NCI-H510A (cell line): Measurements from ENCODE around the gene LCOR.

Experiments used
- DNase-seq: peaks from one replicate; lab custom pipeline; 2025; lab: John Stamatoyannopoulos, UW

Gene LCOR

GRCh38 chr10:96987141-96987841, 155.2 kb downstream of the LCOR start:
- no peak for DNase-seq

- no peak for DNase-seq
These were observed 155.7 kb downstream of the LCOR start for GRCh38 chr10:96987842-96988175.

GRCh38 chr10:96988426-96988825, 156.3 kb downstream of the LCOR start:
- no peak for DNase-seq

GRCh38 chr10:96991313-96991841, 159.3 kb downstream of the LCOR start:
- no peak for DNase-seq

- no peak for DNase-seq
These were observed 160.6 kb downstream of the LCOR start for GRCh38 chr10:96992721-96993120.

GRCh38 chr10:96995851-96996250, 163.8 kb downstream of the LCOR start:
- DNase-seq: no peak

- DNase-seq: no peak
These were observed 164.3 kb downstream of the LCOR start for GRCh38 chr10:96996275-96996965.

- peak; percentile 86 for DNase-seq
These were observed 166.3 kb downstream of the LCOR start for GRCh38 chr10:96998329-96998888.

- DNase-seq: no peak
These were observed 167.2 kb downstream of the LCOR start for GRCh38 chr10:96999337-96999736.

GRCh38 chr10:96999987-97000386, 167.9 kb downstream of the LCOR start:
- DNase-seq: no peak

GRCh38 chr10:97000487-97001182, 168.5 kb downstream of the LCOR start:
- DNase-seq: no peak

GRCh38 chr10:97001183-97001991, 169.3 kb downstream of the LCOR start:
- no peak for DNase-seq

- DNase-seq: no peak
These were observed 170.6 kb downstream of the LCOR start for GRCh38 chr10:97002670-97003069.

- DNase-seq: no peak
These were observed 171.2 kb downstream of the LCOR start for GRCh38 chr10:97003151-97003803.

- no peak for DNase-seq
These were observed 171.7 kb downstream of the LCOR start for GRCh38 chr10:97003804-97004201.

GRCh38 chr10:97004591-97004990, 172.5 kb downstream of the LCOR start:
- no peak for DNase-seq

GRCh38 chr10:97005349-97005748, 173.3 kb downstream of the LCOR start:
- no peak for DNase-seq

- no peak for DNase-seq
These were observed 174.3 kb downstream of the LCOR start for GRCh38 chr10:97006364-97006763.

GRCh38 chr10:97007417-97007816, 175.3 kb downstream of the LCOR start:
- DNase-seq: no peak

GRCh38 chr10:97010695-97011206, 178.7 kb downstream of the LCOR start:
- DNase-seq: no peak

GRCh38 chr10:97011397-97011796, 179.3 kb downstream of the LCOR start:
- no peak for DNase-seq
